ENCODE data around the gene PGAP2. TPM values are rescaled to one million over a fixed set of nuclear protein-coding genes. Genes with fewer than 3 reads are reported as not detected.

The PGAP2 gene
- total RNA-seq, 1 experiment from 2014 or later, result 72.2 TPM

GRCh38 chr11:3816673-3817072, 8.3 kb downstream of the PGAP2 start:
- in situ Hi-C loops (cut with HindIII; ENCODE audit: low pct_unique_long_range_greater_than_20kb, low sequenced_read_pairs) (no loop called here), intact Hi-C loops (cut with micrococcal nuclease; ENCODE audit: unreplicated experiment) (no loop called here)
- ChIA-PET CTCF (no interaction called here), POLR2A (no interaction called here)
- H3K27ac ChIP-seq (ENCODE audit: low read length), result no peak overlapping the region
- no peaks in the 10 kb centered on the region for H3K27me3 ChIP-seq (ENCODE audit: control insufficient read depth, insufficient read depth, low read length)
- TF ChIP-seq TCF7L2 (IDR thresholded peaks at IDR 0.05; ENCODE audit: low read depth, low read length) (no peak), SIN3A (IDR thresholded peaks at IDR 0.05; ENCODE audit: borderline replicate concordance, insufficient read depth, low read depth, low read length) (no peak), POLR2AphosphoS5 (IDR thresholded peaks at IDR 0.05; ENCODE audit: low read depth, low read length) (no peak)
- TF ChIP-seq, protein P1, sequence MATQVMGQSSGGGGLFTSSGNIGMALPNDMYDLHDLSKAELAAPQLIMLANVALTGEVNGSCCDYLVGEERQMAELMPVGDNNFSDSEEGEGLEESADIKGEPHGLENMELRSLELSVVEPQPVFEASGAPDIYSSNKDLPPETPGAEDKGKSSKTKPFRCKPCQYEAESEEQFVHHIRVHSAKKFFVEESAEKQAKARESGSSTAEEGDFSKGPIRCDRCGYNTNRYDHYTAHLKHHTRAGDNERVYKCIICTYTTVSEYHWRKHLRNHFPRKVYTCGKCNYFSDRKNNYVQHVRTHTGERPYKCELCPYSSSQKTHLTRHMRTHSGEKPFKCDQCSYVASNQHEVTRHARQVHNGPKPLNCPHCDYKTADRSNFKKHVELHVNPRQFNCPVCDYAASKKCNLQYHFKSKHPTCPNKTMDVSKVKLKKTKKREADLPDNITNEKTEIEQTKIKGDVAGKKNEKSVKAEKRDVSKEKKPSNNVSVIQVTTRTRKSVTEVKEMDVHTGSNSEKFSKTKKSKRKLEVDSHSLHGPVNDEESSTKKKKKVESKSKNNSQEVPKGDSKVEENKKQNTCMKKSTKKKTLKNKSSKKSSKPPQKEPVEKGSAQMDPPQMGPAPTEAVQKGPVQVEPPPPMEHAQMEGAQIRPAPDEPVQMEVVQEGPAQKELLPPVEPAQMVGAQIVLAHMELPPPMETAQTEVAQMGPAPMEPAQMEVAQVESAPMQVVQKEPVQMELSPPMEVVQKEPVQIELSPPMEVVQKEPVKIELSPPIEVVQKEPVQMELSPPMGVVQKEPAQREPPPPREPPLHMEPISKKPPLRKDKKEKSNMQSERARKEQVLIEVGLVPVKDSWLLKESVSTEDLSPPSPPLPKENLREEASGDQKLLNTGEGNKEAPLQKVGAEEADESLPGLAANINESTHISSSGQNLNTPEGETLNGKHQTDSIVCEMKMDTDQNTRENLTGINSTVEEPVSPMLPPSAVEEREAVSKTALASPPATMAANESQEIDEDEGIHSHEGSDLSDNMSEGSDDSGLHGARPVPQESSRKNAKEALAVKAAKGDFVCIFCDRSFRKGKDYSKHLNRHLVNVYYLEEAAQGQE (IDR thresholded peaks at IDR 0.05; ENCODE audit: insufficient read depth in 1 of 2, low read depth in 2 of 2, low read length in 1 of 2), result no peak
- no peaks in the 10 kb centered on the region for H3K9me3 ChIP-seq (ENCODE audit: control insufficient read depth, insufficient read depth, low read depth, low read length)
- no peaks in the 10 kb centered on the region for H3K4me1 ChIP-seq (ENCODE audit: control insufficient read depth, insufficient read depth, low read length)
- DNase-seq (ENCODE audit: low read depth, low spot score), result no peak
- BruUV-seq (replicated peaks), result no TSS peak
- ATAC-seq, result no peak
- H3K4me3 ChIP-seq (ENCODE audit: low read depth in 2 of 2, low read length in 2 of 2), result no peak overlapping the region
- H3K36me3 ChIP-seq (ENCODE audit: control insufficient read depth, insufficient read depth, low read length), result no peaks in the 10 kb centered on the region

DNA sequence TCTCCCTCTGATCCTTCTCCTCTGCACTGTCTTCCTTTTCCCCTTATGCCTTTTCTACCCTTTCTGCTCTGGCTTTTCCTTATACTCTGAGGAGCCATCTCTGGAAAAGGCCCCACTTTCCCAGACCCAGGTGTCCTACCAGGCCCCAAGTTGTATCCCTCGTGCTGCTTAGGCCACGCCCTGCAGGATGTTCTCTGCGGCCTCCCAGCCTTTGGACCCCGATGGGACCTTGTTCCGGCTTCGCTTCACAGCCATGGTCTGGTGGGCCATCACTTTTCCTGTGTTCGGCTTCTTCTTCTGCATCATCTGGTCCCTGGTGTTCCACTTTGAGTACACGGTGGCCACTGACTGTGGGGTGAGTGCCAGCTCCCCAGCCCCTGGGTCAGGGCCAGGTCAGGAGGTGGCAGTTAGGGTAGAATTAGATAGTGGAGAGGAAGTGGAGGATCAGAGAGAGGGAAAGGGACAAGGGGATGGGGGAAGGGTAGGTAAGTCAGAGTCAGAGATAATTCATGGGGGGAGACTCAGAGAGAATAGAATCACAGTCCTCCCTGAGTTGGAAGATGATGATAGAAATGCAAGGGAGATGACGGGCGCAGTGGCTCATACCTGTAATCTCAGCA, 8.9 kb downstream of the PGAP2 start:
- no peaks in the 10 kb centered on the region for H3K4me1 ChIP-seq (ENCODE audit: control insufficient read depth, insufficient read depth, low read length)
- no peaks in the 10 kb centered on the region for H3K36me3 ChIP-seq (ENCODE audit: control insufficient read depth, insufficient read depth, low read length)
- ChIA-PET CTCF (interaction anchor here (0.6 kb wide), 2 partner anchors 152 to 156 kb away, joined by 3 to 8 read pairs; no protein-coding TSS in a partner anchor), POLR2A (interaction anchor here (0.6 kb wide), 1 partner anchor 37 kb away, joined by 8 read pairs; no protein-coding TSS in a partner anchor)
- in situ Hi-C loops (cut with HindIII; ENCODE audit: low pct_unique_long_range_greater_than_20kb, low sequenced_read_pairs), result no loop called here
- H3K27ac ChIP-seq (ENCODE audit: low read length), result no peak overlapping the region
- intact Hi-C loops (cut with micrococcal nuclease; ENCODE audit: unreplicated experiment), result no loop called here
- DNase-seq (ENCODE audit: low read depth, low spot score), result no peak
- no TSS peak for BruUV-seq (replicated peaks)
- no peak for ATAC-seq
- H3K9me3 ChIP-seq (ENCODE audit: control insufficient read depth, insufficient read depth, low read depth, low read length), result no peaks in the 10 kb centered on the region
- H3K4me3 ChIP-seq (ENCODE audit: low read depth in 2 of 2, low read length in 2 of 2), result no peak overlapping the region
- no peaks in the 10 kb centered on the region for H3K27me3 ChIP-seq (ENCODE audit: control insufficient read depth, insufficient read depth, low read length)
- no peak for TF ChIP-seq SIN3A (IDR thresholded peaks at IDR 0.05; ENCODE audit: borderline replicate concordance, insufficient read depth, low read depth, low read length)
- TF ChIP-seq, protein P1 (IDR thresholded peaks at IDR 0.05; ENCODE audit: insufficient read depth in 1 of 2, low read depth in 2 of 2, low read length in 1 of 2), result no peak
- no peak for TF ChIP-seq POLR2AphosphoS5 (IDR thresholded peaks at IDR 0.05; ENCODE audit: low read depth, low read length)
- TF ChIP-seq CTCF (IDR thresholded peaks at IDR 0.05), result no peak
- TF ChIP-seq TCF7L2 (IDR thresholded peaks at IDR 0.05; ENCODE audit: low read depth, low read length), result no peak

Data from Panc1 (cell line).